ENCODE data around the gene AUTS2.
"Not testable (repeated sequence)": the region's sequence is repeated elsewhere in the genome, so short reads cannot be mapped to it uniquely, and the experiment has no call there.

Gene AUTS2

GRCh38 chr7:69776611-69777010, 178.3 kb downstream of the AUTS2 start:
- DNase-seq (ENCODE audit: low read depth): no peak
- no peak for TF ChIP-seq CTCF (IDR thresholded peaks at IDR 0.05; ENCODE audit: insufficient read depth, low read depth, low read length, missing control alignments)
- no peak overlapping the region for H3K4me3 ChIP-seq (ENCODE audit: low read depth, low read length)

GRCh38 chr7:69778138-69778537, 179.9 kb downstream of the AUTS2 start:
- no peak for TF ChIP-seq CTCF (IDR thresholded peaks at IDR 0.05; ENCODE audit: insufficient read depth, low read depth, low read length, missing control alignments)
- peak; percentile 36 for DNase-seq (ENCODE audit: low read depth)
- no peak overlapping the region for H3K4me3 ChIP-seq (ENCODE audit: low read depth, low read length)

- TF ChIP-seq CTCF (IDR thresholded peaks at IDR 0.05; ENCODE audit: insufficient read depth, low read depth, low read length, missing control alignments): no peak
- H3K4me3 ChIP-seq (ENCODE audit: low read depth, low read length): no peak overlapping the region
- DNase-seq (ENCODE audit: low read depth): no peak
Observed at GRCh38 chr7:69780379-69780778, 182.1 kb downstream of the AUTS2 start.

- DNase-seq (ENCODE audit: low read depth): no peak
- H3K4me3 ChIP-seq (ENCODE audit: low read depth, low read length): no peak overlapping the region
- no peak for TF ChIP-seq CTCF (IDR thresholded peaks at IDR 0.05; ENCODE audit: insufficient read depth, low read depth, low read length, missing control alignments)
Observed at GRCh38 chr7:69781412-69781846, 183.2 kb downstream of the AUTS2 start.

GRCh38 chr7:69782917-69783684, 184.8 kb downstream of the AUTS2 start:
- TF ChIP-seq CTCF (IDR thresholded peaks at IDR 0.05; ENCODE audit: insufficient read depth, low read depth, low read length, missing control alignments): no peak
- no peak for DNase-seq (ENCODE audit: low read depth)

GRCh38 chr7:69786130-69786529, 187.9 kb downstream of the AUTS2 start:
- H3K4me3 ChIP-seq (ENCODE audit: low read depth, low read length); DNase-seq (ENCODE audit: low read depth): not testable (repeated sequence)

More at GRCh38 chr7:69782917-69783684, 184.8 kb downstream of the AUTS2 start:
- H3K4me3 ChIP-seq (ENCODE audit: low read depth, low read length): no peak overlapping the region

GRCh38 chr7:69786730-69787395, 188.6 kb downstream of the AUTS2 start:
- no peak for TF ChIP-seq CTCF (IDR thresholded peaks at IDR 0.05; ENCODE audit: insufficient read depth, low read depth, low read length, missing control alignments)
- no peak for DNase-seq (ENCODE audit: low read depth)
- no peak overlapping the region for H3K4me3 ChIP-seq (ENCODE audit: low read depth, low read length)
